Pulmonary artery endothelial cell (primary cell): Measurements from ENCODE around the gene MYO16. TPM values are rescaled to one million over a fixed set of nuclear protein-coding genes. Genes with fewer than 3 reads are reported as not detected.

Source experiments
- DNase-seq: peaks from one replicate; pipeline ENCODE4 v3.0.0-alpha.2; 2011; ENCODE audit warnings: low read depth, low spot score
- total RNA-seq: library from RNA; depleted of rRNA; stranded (reverse); fragments of >200 nt; gene quantifications from 2 replicates; pipeline ENCODE4 v1.2.3, GENCODE V29; 2014

The MYO16 gene
- total RNA-seq, 1 donor from 2014 or later, result not detected

DNA sequence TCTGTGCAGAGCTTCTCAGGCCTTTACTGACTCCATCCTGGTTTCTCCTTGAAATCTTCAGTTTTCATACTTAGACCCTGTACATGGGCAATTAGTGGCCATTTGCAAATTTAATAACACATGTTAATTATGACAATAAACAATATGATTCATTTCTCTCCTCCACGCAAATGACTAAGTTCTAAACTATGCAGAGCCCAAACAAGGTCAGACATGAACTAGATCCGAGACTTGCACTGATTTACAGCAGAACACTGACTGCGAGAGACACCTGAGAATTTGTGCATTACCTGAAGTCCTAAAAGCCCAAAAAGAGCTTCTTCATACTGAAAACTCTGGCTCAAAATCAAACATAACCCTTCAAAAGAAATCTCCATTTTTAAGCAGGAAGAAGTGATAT is 521.8 kb downstream of the MYO16 start:
- no peak for DNase-seq

DNA sequence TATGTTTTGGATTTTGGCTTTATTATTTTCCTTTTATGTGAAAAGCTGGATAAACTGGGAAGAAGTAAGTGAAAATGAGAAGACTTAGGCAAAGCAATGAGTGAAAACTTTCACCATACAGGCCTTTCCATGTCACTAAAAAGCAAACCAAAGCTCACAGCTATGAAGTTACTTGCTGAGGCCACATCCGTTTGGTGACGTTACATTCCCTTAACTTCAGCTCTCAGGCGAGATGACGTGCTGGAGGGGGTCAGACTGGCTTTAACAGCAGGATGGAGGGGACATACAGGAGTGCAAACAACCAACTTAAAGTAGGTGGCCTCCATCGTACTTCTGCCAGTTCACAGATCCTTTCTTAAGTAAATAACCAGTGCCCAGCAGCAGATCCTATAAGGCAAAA is 522.3 kb downstream of the MYO16 start:
- DNase-seq, result no peak

DNA sequence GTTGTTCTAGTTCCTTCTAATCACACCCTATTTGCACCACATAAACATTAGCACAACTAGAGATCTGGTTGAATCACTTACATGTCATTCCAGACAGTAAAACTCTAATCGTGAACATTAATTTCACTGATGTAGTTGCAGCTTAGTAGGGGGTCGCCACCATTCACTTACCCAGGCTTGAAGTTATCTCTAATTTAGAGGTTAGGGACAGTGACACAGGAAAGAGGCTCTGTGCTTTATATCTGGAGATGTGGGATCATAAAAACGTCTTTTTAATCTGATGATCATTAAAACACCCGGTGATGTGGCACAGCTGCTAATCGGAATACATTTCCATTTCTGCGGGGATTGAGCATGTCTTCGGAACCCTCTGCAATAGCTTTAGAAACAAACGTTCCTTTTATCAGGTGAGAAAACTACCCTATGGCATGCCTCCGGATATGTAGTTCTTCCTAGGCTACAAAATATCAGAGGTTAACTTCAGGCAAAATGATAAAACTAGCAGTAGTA is 523.0 kb downstream of the MYO16 start:
- DNase-seq, result no peak

DNA sequence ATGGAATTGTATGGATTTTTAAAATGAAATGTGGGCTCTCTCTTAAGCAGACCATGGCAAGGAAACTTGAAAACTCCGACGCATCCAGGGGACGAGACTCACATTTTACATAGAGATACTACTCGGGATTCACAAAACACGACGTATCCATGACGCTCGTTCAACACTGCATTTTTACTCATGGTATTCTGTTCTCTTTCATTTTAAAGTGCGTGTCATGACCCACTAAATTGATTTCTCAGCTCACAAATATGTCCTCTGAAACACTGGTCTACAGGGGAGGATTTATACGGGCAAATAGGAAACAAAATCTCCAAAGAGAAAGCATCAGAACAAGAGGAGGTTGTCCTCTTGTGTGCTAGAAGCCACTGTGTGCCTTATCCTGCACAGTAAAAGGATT is 523.5 kb downstream of the MYO16 start:
- no peak for DNase-seq

DNA sequence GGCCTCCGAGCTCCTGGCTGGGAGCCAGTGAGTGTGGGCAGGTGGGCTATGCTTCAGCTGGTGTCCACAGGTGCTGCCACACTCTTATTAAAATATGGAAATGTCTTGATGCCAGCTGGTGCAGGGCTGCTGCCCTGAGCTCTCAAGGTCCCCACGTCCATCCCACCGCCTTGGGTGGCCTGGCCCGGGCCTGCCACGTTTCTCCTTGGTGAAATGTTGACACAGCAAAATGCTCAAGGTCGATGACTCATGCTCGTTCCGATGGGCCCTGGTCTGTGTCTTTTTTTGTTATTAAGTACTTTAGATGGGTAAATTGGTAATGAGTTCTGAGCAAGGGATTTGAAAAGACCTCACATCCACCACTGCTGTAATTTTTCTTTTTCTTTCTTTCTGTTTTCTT is 524.7 kb downstream of the MYO16 start:
- DNase-seq, result no peak

DNA sequence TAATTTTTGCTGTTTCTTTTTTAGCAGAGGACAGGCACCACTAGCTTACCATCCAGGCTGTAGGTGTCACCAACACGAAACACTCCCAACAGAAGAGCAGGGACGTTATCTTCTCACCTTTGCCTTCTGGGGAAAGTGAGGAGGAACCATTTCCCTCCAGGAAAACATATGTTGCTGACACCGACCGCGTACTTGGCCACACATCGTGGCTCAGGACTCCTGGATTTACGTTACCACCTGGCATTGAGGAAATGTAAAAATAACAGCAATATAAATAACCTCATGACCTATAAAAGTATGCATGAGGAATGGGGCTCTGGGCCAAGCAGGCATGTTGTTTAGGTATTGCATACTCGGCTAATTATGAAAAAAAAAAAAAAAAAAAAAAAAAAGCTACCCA is 525.1 kb downstream of the MYO16 start:
- DNase-seq, result no peak

DNA sequence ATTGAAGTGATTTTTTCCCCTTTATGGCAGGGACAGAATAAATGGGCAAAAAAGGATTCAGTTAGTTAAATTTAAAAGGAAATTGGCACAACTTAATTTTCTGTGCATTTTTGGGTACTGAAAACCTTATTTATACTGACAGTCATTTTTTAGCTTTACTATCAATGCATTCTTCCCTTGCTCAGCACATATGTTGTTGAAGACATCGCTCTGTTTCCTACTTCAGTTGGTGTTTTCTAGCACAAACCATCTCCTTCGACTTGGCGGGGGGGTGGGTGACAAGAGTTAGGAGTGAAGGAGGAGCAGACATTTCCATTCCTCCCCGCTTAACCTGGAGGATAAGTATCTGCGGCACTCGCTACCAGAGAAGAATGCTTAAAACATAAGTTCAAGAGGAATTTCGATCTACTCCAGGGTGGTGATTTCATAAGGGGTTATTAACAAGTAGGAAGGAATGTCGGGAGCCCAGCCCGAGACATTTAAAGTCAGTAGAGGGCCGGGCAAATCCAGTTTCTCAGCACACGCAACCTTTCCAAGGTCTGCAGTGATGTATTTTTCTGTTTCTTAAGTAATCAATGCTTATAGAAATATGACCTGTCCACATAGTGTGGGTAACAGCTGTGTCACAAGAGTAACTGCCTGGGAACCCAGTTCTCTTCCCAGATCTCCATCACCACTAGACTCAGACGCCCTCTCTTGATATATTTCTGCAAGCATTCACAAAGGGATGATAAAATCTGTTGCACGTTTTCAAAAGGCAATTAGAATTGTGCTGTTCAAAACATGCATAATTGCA is 525.8 kb downstream of the MYO16 start:
- DNase-seq, result no peak

DNA sequence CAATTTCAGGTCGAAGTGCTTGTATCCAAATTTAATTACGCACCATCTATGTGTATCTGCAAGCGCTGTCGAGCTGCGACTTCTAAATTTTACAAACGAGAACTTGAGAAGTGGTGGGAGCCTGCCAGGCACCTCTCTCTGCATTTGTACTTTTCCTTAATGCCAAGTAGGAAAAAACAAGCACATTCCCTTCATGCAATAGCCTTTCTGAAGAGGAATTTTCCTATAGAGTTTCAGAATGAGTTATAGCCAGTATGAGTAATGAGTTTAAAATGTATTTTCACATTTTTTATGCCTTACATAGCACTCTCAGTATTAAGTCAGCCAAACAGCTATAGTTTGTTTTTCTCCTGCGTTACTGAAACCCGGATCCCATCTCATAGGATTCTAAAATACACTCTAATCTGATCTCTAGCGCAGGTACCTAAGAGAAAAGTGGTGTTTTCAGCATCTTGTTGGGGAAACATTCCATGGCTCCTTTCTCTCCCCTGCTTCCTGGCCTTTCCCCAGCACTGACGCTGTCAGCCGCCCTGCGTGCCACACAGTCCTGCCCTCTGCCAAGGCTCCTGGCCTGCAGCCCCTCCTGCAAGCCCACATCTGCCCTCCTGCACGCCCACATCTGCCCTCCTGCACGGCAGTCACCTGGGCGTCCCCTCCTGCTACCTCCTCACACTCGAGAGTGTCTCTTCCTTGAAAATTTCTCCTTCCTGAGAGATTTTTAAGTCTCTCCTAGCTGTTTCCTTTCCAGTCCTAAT is 526.9 kb downstream of the MYO16 start:
- peak; percentile 50 for DNase-seq

DNA sequence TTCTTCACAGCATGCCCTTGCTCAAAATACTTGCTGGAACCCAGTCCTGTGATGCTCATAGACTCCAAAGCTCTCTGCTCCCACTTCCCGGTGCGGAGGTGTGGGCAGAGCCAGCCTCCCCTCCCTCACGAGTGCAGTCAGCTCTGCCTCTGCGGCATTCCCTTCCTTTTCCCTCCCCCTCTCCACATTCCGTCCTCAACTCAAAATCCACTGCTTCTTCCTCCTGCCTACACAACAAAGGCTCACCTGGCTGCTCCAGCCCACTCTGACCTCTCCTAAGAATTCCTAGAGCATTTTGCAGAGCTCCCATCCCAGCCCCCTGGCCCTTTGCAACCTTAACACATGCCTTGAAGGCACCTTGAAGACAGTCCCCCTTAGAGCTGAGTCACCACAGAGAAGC is 527.9 kb downstream of the MYO16 start:
- no peak for DNase-seq

DNA sequence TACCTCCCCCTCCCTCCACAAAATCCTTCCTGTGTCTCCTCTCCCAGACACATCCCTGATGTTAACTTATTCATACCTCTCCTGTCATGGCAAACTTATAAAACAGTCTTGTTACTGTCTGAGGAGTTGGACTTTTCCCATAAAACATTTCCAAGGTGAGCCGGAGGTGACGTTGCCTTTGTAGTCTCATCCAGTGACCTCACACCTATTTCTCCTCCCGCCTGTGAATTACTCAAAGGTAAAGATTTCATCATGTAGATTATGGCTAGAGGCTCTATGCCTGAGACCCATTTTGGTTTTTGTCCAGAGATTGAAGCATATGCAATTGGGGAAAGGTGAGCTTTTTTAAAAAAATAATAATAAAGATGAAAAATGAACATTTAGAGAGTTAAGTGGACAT is 529.0 kb downstream of the MYO16 start:
- no peak for DNase-seq

DNA sequence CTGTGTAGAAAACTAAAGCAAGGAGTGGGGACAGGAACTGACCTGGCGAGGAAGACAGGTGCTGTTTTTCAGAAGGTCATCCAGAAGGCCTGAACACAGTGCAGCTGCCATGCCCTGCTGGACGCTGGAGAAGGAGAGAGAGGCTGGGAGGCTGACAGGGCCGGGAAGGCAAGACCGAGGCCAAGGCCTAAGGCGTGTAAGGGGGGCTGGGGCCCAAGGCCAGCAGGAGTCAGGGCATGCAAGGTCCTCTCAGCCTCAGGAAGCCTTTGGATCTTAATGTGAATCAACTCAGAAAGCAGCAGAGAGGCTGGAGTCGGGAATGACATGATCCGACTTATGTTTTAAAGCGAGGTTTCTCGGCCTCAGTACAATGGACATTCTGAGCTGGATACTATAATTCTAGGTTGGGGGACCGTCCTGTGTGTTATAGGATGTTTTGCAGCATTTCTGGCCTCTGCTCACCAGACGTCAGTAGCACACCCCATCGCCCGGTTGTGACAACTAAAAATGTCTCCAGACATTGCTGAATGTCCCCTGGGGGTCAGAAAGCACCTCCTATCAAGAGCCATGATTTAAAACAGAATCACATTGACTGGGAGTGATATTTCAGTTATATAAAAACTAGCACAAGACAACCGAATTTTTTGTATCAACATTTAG is 530.4 kb downstream of the MYO16 start:
- DNase-seq, result no peak

DNA sequence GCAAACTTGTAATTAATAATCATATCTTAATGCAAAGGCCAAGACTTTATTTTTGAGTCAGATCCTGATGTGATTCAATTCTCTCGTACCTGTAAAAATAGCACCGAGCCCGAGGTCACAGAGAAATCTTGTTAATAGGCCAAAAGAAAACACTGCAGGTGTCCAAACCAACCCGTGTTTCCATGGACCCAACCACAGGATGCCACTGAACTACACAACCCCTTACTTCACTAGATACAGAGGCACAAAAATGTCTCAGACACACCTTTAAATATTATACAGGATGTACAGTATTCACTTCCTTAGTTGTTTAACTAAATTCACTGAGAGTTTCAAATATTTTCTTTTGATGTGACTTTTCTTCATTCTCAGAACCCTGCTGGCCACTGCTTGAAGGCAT is 530.9 kb downstream of the MYO16 start:
- DNase-seq, result no peak

DNA sequence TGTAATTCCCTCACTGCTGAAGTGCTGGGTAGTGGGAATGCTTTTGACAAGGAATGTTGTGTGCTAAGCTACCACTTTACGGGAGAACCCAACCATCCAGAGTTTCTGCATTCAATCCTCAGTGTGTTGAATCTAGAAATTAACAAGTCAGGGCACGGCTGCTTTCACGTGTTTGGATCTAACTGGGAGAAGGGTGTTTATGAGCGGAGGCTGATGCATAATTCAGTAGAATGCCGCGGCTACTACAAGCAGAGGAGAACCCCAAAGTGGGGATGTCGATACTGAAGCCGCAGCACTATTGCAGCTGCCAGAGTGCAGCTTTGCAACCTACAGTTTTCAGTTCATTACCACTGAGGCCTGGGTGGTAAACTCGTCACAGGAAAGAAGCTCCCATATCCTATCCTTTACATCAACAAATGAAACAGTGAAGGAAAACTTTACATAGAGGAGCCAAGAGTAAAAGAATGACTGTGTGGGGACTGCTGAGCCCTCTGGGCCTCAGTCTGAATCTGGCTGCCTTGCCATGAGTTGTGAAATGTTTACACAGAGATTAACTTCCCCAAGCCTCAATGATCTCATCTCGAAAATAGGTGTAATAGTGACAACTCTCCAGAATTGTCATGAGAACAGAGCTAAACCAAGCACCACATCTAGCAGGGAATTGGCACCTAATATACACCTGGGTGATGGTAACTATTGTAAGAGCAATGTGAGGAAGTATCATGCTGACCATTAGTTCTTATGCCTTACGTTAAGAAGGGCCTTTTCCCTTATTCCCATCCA is 531.7 kb downstream of the MYO16 start:
- DNase-seq, result no peak

DNA sequence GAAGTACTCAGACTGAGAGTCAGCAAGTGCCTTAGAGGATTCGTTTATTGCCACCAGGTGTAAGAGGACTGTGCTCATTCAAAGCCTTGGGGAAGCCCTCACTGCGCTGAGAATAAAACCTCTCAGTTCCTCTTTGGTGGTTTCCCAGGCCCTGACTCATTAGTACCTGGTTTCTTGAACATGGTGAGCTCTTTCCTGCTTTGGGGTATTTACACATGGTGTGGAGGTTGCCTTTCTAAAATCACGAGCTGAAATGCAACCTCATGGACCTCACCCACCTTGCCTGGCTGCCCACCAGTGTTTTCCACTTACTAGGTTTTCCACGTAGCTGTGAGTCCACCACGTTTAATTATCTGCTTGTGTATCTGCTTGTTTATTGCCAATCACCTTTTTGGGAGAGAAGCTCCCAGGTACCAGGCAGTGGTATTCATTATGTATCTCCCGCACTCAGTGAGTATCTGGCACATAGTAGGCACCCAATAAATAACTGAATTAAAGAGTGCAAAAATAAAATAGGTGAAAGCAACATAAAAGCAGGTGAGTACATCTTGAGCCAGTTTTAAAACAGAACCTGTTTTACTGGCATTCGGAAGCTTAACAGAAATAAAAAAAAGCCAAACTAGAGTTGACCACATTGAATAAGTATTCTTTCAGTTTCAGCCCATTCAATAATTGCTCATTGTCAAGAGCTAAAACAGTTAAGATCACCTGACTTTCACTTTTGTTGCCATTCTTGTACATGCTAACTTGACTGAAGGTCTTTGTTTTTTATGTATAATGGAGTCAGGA is 533.0 kb downstream of the MYO16 start:
- DNase-seq, result no peak

DNA sequence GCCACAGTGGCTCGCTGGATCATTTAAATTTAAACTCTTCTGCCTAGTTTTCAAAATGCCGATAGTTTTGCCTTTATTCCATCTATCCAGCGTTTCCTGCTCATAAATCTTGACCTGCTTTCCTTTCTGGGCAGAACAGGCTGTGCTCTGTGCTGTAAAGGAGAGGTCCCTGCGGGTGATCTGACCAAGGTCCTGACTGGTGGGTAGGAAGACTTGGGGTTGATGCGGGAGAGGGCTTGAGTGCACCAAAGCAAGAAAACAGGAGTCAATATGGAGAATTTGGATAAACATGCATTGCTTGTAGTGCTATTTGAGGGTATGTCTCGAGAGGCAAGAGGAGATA is 533.6 kb downstream of the MYO16 start:
- no peak for DNase-seq

DNA sequence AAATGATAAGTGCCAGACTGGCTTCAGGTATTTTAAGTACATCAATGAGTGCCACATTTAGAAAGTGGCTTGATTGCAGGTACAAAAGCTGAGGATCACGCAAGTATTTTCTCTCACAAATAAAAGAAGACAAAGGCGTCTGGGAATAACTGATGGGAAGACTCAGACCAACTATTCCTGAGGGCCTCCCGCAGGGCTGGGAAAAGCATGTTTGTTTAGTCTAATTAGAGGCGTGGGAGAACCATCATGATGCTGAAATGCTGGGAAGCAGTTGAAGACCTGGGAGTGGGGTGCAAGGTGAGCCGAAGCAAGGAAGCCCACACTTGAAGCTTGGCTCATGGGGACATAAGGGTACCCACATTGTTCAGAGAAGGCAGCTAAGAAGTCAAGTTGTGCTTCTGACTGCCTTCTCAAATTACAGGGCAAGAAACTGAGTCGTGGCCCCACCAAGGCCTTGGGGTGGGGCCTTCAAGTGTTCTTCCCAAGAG is 536.0 kb downstream of the MYO16 start:
- no peak for DNase-seq

DNA sequence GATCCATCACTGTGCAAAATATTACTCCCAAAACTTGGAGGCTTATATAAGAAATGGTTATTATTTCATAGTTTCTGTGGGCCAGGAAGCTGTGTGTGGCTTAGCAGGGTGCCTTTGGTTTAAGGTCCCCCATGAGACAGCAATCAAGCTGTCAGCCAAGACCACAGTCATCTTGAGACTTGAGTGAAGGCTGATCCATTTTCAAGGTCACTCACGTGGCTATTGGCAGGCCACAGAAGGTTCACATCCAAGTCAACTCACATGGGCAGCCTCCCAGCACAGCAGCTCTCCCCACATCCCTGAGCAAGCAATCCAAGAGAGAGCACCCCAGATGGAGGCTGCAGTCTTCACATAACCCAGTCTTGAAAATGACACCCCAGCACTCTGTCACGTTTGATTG is 537.4 kb downstream of the MYO16 start:
- DNase-seq, result no peak

DNA sequence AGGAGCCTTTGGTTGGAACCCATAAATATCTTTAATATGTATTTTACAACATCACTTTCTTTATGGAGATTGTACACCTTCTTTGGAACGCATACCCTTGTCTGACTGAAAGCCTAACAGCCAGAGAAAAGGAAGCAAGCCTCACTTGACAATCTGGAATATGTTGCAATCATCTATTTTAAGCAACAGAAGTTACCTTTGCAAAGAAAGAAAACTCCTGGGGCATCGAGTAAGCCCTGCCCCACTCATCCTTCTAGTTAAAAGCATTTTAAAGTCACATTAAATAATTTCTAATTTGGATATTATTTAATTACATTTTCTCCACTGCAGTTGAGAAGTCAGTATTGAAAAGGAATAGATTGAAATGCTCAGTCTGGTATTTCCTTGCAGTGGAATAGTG is 542.7 kb downstream of the MYO16 start:
- no peak for DNase-seq

DNA sequence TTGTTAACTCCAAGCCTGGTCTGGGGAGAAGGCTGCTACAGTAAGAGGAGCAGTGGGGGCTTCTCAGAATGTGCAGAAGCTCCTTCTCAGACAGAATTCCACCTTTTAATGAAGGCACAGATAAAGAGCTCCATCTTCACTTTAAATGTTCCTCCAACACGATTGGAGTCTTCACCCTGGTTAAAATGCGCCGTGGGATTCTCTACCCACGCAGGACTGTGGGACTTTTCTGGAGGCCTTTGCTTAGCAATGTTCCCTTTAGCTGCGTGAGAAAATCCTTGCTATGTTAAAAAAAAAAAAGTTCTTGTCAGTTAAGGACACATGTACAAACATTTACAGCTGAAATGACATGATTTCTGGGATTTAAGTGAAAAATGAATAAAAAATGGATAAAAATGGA is 546.3 kb downstream of the MYO16 start:
- no peak for DNase-seq

DNA sequence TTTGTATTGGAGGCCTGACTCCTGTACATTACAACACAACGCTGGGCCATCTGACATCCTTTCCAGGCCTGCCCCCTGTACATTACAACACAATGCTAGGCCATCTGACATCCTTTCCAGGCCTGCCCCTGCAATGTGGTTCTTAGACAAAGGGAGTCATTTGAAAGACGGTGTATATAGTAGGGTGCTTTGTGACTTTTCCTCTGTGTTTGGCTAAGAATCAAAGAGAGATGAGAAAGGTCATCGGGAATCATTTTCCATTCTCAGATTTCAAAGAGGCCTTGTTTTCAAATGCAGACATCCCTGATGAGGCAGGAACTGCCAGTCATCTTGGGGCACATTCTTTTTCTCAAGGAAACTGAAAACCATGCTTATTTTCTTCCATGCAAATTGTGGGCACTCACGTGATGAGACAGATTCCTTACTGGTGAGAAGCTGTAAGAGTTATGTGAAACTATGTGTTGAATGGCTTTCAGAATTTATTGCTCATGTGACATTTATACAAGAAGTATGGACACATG is 551.6 kb downstream of the MYO16 start:
- no peak for DNase-seq
